GM12891 (cell line): ENCODE results near the gene CHRNA10.
"Not testable (repeated sequence)": the region's sequence is repeated elsewhere in the genome, so short reads cannot be mapped to it uniquely, and the experiment has no call there.

Experiments used
- DNase-seq: peaks from one replicate; pipeline ENCODE4 v3.0.0; 2011; ENCODE audit warnings: low spot score; ENCODE audit not compliant: insufficient read length
- FAIRE-seq: peaks from 2 replicates; lab custom pipeline; 2011; peaks lifted over from hg19 to GRCh38; lab: Jason Lieb, UNC
- PAX5 ChIP-seq: IDR thresholded peaks from 2 replicates; pipeline ENCODE4 v1.6.1; 2011; ENCODE audit warnings: low read length, moderate library complexity, mild to moderate bottlenecking; ENCODE audit not compliant: insufficient read depth, severe bottlenecking
- POLR2A ChIP-seq: IDR thresholded peaks from 2 replicates; pipeline ENCODE4 v1.6.1; 2011; ENCODE audit warnings: low read depth, low read length, control low read depth
- POLR2AphosphoS5 ChIP-seq: IDR thresholded peaks from 2 replicates; pipeline ENCODE4 v1.6.1; 2011; ENCODE audit warnings: low read depth, low read length, control low read depth
- POU2F2 ChIP-seq: IDR thresholded peaks from 2 replicates; pipeline ENCODE4 v1.6.1; 2011; ENCODE audit warnings: low read depth, mild to moderate bottlenecking, control low read depth, low read length, moderate library complexity
- SPI1 ChIP-seq: IDR thresholded peaks from 2 replicates; pipeline ENCODE4 v1.6.1; 2011; ENCODE audit warnings: low read depth, low read length, control low read depth
- TAF1 ChIP-seq: IDR thresholded peaks from 2 replicates; pipeline ENCODE4 v1.6.1; 2011; ENCODE audit warnings: low read depth, low read length, control low read depth

CHRNA10 gene

DNA sequence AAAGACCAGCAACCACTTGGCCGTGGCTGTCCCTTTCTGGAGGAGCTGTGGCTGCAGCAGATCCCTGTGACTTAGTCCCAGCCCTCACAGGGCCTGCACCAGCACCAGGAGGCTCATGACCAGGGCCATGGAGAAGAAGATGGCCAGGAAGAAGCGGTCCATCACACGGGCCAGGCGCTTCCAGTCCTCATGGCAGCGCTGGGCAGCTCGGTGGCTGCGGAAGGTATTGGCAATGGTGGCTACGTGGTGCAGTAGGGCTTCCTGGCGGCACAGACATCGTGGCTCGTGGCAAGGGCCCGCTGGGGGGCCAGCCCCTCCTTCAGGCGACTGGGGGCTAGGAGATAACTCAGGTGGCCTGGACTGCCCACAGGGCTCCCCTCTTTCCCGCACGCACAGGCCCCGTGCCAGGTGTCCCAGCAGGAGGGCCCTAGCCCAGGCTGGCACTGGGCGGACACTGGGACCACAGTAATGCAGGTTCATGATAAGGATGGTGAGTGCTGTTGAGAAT lies 5.1 kb downstream of the CHRNA10 start:
- TF ChIP-seq PAX5, result no peak
- no peak for TF ChIP-seq TAF1
- no peak for TF ChIP-seq POLR2A
- no peak for TF ChIP-seq POU2F2
- TF ChIP-seq SPI1, result no peak
- no peak for TF ChIP-seq POLR2AphosphoS5
- no peak for FAIRE-seq
- DNase-seq, result no peak

DNA sequence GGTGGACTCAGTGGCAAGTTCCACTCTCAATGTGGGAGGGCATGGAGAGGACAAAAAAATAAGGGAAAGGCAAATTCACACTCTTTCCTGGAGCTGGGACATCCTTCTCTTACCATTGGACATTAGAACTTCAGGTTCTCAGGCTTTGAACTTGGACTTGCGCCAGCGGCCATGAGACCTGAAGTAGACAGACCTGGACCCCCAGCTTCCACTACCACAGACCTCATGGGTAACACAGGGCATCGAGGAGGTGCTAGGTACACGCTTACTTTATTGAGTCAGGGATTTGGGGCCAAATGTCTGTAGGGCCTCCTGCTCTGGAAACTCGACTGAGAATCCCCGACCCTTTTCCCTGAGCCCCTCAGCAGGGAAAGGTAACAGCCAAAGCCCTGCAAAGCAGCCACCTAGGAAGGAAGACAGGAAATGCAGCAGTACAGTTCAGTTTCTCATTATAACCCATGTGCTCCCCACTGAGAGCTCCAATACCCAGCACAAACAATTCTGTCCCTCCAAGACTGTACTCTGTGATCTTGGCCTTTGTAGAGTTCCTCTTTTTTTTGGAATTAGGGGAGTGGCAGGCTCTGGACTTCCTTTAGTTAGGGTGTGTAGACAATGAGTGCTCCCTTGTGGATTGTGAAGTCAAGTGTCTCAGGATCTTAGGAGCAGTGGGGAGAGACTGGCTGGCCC lies 5.7 kb downstream of the CHRNA10 start:
- no peak for FAIRE-seq
- TF ChIP-seq POLR2A (no peak), POLR2AphosphoS5 (no peak), TAF1 (no peak), PAX5 (no peak), SPI1 (no peak), POU2F2 (no peak)
- no peak for DNase-seq

DNA sequence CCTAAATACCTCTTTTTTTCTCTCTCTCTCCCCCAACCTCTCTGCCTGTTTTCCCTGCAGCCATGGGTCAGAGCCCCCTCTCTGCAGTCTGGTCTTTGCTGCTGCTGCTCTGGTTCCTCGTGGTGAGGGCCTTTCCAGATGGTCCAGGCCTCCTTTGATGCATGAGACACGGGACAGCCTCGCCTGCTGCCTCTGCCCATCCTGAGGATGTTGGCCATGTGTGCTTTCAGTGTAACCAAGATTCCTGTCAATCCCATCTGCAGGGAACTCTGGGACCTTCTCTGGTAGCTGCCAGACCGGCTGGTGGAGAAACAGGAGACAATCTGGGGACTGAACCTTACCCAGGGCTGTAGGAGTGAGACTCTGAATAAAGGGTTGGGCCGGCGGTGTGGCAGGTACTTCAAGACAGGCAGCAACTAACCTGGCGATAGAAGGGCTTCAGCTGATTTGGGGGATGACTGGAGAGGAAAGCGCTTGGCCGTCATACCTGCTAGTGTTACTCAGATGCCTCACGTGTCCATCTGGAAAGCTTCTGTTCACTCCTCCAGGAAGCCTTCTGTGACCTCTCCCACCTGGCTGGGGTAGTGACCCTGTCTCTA lies 7.1 kb downstream of the CHRNA10 start:
- FAIRE-seq (no peak), DNase-seq (no peak)
- TF ChIP-seq PAX5 (no peak), TAF1 (no peak), POLR2A (no peak), POU2F2 (no peak), POLR2AphosphoS5 (no peak), SPI1 (no peak)

DNA sequence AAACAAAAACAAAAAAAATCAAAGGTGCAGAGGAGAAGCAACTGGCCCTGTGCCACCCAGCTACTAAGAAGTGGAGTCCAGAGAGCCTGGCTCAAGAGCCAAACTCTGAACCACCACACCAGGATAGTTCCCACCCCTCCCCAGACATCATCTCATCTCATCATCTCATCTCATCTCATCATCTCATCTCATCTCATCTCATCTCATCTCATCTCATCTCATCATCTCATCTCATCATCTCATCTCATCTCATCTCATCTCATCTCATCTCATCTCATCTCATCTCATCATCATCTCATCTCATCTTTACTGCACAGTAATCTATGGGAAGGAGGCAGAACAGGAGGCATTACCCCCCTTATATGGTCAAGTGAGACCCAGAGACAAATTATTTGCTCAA lies 8.3 kb downstream of the CHRNA10 start:
- DNase-seq (no peak), FAIRE-seq (no peak)
- no peak for TF ChIP-seq PAX5
- no peak for TF ChIP-seq TAF1
- no peak for TF ChIP-seq SPI1
- TF ChIP-seq POLR2AphosphoS5, result no peak
- TF ChIP-seq POLR2A, result no peak

DNA sequence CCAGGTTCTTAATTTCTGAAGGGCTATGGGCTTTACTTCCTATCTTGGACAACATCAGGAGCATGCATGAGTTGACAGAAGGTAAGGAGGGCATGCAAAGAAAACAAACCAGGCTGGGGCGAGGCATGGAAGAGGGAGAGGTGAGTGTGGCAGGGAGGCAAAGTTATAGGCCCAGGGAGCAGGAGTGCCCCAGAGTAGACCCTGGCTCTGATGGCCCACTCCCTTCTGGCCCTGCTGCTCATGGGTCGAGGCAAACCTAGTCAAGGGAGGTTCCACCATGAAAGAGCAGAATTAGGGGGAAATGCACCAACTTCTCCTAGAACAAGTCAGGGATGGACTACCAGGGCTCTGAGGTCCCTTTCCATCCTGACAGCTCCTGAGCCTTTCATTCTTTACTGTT lies 10.2 kb downstream of the CHRNA10 start:
- FAIRE-seq (no peak), DNase-seq (no peak)
- no peak for TF ChIP-seq TAF1
- TF ChIP-seq SPI1, result no peak
- no peak for TF ChIP-seq PAX5
- no peak for TF ChIP-seq POLR2A
- TF ChIP-seq POU2F2, result no peak
- no peak for TF ChIP-seq POLR2AphosphoS5

DNA sequence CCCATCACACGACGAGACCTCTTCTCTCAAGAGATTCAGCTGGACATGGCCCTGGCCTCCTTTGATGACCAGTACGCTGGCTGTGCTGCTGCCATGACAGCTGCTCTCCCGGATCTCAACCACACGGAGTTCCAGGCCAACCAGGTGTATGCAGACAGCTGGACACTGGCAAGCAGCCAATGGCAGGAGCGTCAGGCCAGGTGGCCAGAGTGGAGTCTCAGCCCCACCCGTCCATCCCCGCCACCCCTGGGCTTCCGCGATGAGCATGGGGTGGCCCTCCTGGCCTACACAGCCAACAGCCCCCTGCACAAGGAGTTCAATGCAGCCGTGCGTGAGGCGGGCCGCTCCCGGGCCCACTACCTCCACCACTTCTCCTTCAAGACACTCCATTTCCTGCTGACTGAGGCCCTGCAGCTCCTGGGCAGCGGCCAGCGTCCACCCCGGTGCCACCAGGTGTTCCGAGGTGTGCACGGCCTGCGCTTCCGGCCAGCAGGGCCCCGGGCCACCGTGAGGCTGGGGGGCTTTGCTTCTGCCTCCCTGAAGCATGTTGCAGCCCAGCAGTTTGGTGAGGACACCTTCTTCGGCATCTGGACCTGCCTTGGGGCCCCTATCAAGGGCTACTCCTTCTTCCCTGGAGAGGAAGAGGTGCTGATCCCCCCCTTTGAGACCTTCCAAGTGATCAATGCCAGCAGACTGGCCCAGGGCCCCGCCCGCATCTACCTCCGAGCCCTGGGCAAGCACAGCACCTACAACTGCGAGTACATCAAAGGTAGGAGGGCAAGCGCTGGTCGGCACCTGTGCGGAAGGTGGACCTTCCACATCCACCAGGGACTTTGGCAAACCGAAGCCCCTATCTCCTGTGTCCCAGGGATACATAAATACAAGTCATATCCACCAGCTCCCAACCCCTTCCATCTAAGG lies 11.3 kb downstream of the CHRNA10 start:
- FAIRE-seq (no peak), DNase-seq (no peak)
- no peak for TF ChIP-seq POLR2AphosphoS5
- no peak for TF ChIP-seq PAX5
- TF ChIP-seq POLR2A, result no peak
- TF ChIP-seq SPI1, result no peak
- no peak for TF ChIP-seq POU2F2
- TF ChIP-seq TAF1, result no peak

DNA sequence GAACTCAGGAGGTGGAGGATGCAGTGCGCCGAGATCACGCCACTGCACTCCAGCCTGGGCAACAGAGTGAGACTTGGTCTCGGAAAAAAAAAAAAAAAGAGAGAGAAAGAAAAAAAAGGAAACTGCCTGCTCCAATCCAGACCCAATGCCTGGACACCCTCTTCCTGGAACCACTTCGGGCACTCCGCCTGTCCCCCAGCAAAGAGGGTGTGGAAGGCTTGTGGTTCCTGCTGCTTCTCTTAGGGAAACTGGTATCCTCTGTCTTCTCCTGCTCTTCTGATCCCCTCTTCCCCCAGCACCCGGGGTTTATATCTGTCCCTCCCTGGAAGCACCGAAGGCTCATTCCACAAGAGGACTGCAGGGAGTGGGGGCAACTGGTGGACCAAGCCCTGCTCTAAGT lies 12.9 kb downstream of the CHRNA10 start:
- no peak for FAIRE-seq
- TF ChIP-seq POU2F2 (no peak), SPI1 (no peak), POLR2A (no peak), POLR2AphosphoS5 (no peak)
- no peak for DNase-seq

DNA sequence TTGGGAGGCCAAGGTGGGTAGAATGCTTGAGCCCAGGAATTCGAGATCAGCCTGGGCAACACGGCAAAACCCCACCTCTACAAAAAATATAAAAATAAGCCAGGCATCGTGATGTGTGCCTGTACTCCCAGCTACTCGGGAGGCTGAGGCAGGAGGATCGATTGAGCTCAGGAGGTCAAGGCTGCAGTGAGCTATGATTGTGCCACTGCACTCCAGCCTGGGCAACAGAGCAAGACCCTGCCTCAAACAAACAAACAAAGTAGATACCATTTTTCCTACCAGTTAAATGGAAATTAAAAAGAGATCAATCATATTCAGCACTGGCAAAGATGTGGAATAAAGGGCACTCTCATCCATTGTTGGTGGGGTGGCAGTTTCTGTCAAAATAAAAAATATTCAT lies 13.9 kb downstream of the CHRNA10 start:
- not testable (repeated sequence) for DNase-seq, FAIRE-seq

DNA sequence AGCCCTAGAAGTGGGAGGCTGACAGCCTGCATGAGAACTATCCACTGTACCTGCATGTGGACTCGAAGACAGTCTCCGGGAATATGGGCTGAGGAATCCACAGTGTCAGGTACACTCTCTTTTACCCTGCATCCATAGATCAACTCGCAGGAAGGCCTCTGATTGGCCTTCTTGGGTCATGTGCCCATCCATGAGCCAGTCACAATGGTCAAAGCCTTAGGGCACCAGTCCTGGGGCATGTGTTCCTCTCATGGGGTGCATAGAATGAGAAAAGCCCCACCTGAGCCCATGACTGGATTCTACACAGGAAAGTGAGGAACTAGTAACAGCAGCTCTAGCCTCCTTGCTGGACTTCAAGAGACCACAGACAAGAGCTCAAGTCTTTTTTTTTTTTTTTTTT lies 15.6 kb downstream of the CHRNA10 start:
- DNase-seq (no peak), FAIRE-seq (no peak)
- TF ChIP-seq POLR2A (no peak), TAF1 (no peak), POU2F2 (no peak), SPI1 (no peak), POLR2AphosphoS5 (no peak), PAX5 (no peak)

DNA sequence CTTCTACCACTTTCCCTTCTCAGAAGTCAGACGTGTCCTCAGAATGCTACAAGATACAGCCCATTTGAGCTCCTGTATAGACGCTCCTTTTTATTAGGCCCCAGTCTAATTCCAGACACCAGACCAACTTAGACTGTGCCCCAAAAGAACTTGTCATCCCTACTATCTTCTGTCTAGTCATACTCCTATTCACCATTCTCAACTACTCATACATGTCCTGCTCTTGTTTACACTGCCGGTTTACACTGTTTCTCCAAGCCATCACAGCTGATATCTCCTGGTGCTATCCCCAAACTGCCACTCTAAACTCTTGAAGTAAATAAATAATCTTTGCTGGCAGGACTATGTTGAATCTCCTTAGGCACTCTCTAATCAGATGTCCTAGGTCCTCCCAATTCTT lies 18.7 kb downstream of the CHRNA10 start:
- FAIRE-seq, DNase-seq: not testable (repeated sequence)

DNA sequence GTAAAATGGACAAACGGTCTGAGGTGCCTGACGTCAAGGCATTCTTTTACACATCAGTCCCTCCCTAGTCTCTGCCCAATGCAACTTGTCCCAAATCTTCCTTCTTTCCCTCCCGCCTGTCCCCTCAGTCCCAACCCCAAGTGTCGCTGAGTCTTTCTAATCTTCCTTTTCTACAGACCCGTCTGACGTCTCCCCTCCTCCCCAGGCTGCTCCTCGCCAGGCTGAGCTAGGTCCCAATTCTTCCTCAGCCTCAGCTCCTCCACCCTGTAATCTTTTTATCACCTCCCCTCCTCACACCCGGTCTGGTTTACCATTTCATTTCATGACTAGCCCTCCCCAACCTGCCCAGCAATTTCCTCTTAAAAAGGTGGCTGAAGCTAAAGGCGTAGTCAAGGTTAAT lies 21.8 kb downstream of the CHRNA10 start:
- not testable (repeated sequence) for DNase-seq, FAIRE-seq

DNA sequence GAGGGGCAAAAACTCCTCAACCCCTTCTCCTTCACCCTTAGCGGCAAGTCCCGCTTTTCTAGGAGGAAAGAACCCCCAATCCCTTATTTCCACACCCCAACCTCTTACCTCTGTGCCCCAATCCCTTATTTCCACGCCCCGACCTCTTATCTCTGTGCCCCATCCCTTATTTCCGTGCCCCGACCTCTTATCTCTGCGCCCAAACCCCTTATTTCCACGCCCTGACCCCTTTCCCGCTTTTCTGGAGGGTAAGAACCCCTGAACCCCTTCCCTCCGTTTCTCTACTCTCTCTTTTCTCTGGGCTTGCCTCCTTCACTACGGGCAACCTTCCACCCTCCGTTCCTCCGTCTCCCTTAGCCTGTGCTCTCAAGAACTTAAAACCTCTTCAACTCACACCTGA lies 22.3 kb downstream of the CHRNA10 start:
- DNase-seq, FAIRE-seq: not testable (repeated sequence)
